B cell (primary cell): ENCODE results near the gene HTRA1. TPM values are rescaled to one million over a fixed set of nuclear protein-coding genes. Genes with fewer than 3 reads are reported as not detected.
A peak's percentile ranks its signal among the peaks of the same experiment; 100 is the strongest.

ENCODE experiments used
- ATAC-seq: fragments of 200-7000 bp; cut with Tn5 transposase; one replicate; pipeline ENCODE4 v1.10.0; 2021; ENCODE audit warnings: low read depth, mild to moderate bottlenecking, moderate number of reproducible peaks, moderate library complexity
- CTCF ChIA-PET: fragments of 350-600 bp; sonication (Branson Sonifier 250); formaldehyde crosslinking; loops from one replicate; lab custom pipeline; 2021; ENCODE audit warnings: antibody characterized with exemption, inconsistent platforms; lab: Charles Lee
- POLR2A ChIA-PET: fragments of 350-600 bp; sonication (Branson Sonifier 250); formaldehyde crosslinking; loops from one replicate; lab custom pipeline; 2021; ENCODE audit warnings: antibody characterized with exemption; lab: Charles Lee
- DNase-seq: peaks from one replicate; pipeline ENCODE4 v3.0.0; 2013
- H2AFZ ChIP-seq: 2 replicates; pipeline ENCODE4 v1.6.1; 2012; ENCODE audit warnings: mild to moderate bottlenecking, low read depth, low read length; ENCODE audit not compliant: insufficient read depth, poor library complexity, severe bottlenecking
- H3K27ac ChIP-seq, 2 donors: 1 replicate in 1 of 2; 2 replicates in 1 of 2; pipeline ENCODE4 v1.5.1; 2012 to 2013; ENCODE audit warnings: low read length in 2 of 2, mild to moderate bottlenecking in 2 of 2, moderate library complexity in 1 of 2
- H3K27me3 ChIP-seq, 4 experiments: fragments of 200-600 bp in 1 of 4; sonication (generic) in 1 of 4; replicated peaks in 1 of 4; 1 replicate in 2 of 4; 2 replicates in 2 of 4; pipeline versions ENCODE4 v1.6.1 to v1.7.0; 2013 to 2016; ENCODE audit warnings: low read length in 3 of 4, mild to moderate bottlenecking in 2 of 4, mixed read lengths in 1 of 4, moderate library complexity in 1 of 4; ENCODE audit not compliant: insufficient read depth in 4 of 4, control insufficient read depth in 3 of 4; ENCODE audit errors: control extremely low read depth in 1 of 4
- H3K36me3 ChIP-seq, 2 experiments: replicated peaks in 1 of 2; 1 replicate in 1 of 2; 2 replicates in 1 of 2; pipeline versions ENCODE4 v1.6.1 to v1.7.1; 2013; ENCODE audit warnings: low read length in 1 of 2; ENCODE audit not compliant: insufficient read depth in 2 of 2, control insufficient read depth in 1 of 2; ENCODE audit errors: control extremely low read depth in 1 of 2, extremely low read depth in 1 of 2
- H3K4me1 ChIP-seq, 2 donors: fragments of 200-600 bp in 1 of 2; sonication (generic) in 1 of 2; 1 replicate in 1 of 2; 2 replicates in 1 of 2; pipeline versions ENCODE4 v1.5.1 to v1.6.1; 2013 to 2017; ENCODE audit warnings: low read length in 2 of 2; ENCODE audit not compliant: control insufficient read depth in 2 of 2, insufficient read depth in 2 of 2
- H3K4me2 ChIP-seq: replicated peaks from 2 replicates; pipeline ENCODE3; 2012; ENCODE audit warnings: mild to moderate bottlenecking, low read depth, low read length; ENCODE audit not compliant: poor library complexity, severe bottlenecking
- H3K4me3 ChIP-seq, 5 experiments: fragments of 200-600 bp in 1 of 5; sonication (generic) in 1 of 5; 1 replicate in 3 of 5; 2 replicates in 2 of 5; pipeline versions ENCODE4 v1.5.1 to v1.7.0; 2011 to 2016; ENCODE audit warnings: low read length in 4 of 5, mild to moderate bottlenecking in 4 of 5, low read depth in 2 of 5, control low read depth in 1 of 5, moderate library complexity in 1 of 5; ENCODE audit not compliant: insufficient read depth in 1 of 5; ENCODE audit errors: control extremely low read depth in 1 of 5, extremely low read depth in 1 of 5
- H3K79me2 ChIP-seq: fragments of 200-600 bp; sonication (generic); one replicate; pipeline ENCODE4 v1.6.0; 2016; ENCODE audit warnings: low read length; ENCODE audit not compliant: control insufficient read depth, insufficient read depth
- H3K9ac ChIP-seq: fragments of 200-600 bp; sonication (generic); 2 replicates; pipeline ENCODE4 v1.6.1; 2017; ENCODE audit warnings: mild to moderate bottlenecking, low read length, moderate library complexity
- H3K9me3 ChIP-seq, 3 donors: one replicate each; pipeline versions ENCODE4 v1.6.1 to v1.7.1; 2013; ENCODE audit warnings: low read length in 2 of 3; ENCODE audit not compliant: control insufficient read depth in 2 of 3, insufficient read depth in 1 of 3; ENCODE audit errors: control extremely low read depth in 1 of 3
- H4K20me1 ChIP-seq: 2 replicates; pipeline ENCODE4 v1.6.0; 2012; ENCODE audit warnings: mild to moderate bottlenecking, low read length; ENCODE audit not compliant: insufficient read depth, control insufficient read depth, poor library complexity, severe bottlenecking
- H3K27ac Mint-ChIP-seq: one replicate; pipeline ENCODE4 v1.8.0; 2021; ENCODE audit warnings: mixed read lengths
- H3K27me3 Mint-ChIP-seq: one replicate; pipeline ENCODE4 v1.8.0; 2021; ENCODE audit warnings: mixed read lengths
- H3K4me1 Mint-ChIP-seq: one replicate; pipeline ENCODE4 v1.8.0; 2021; ENCODE audit warnings: mixed read lengths
- H3K4me3 Mint-ChIP-seq: one replicate; pipeline ENCODE4 v1.8.0; 2021; ENCODE audit warnings: mixed read lengths
- H3K9me3 Mint-ChIP-seq: one replicate; pipeline ENCODE4 v1.8.0; 2022; ENCODE audit warnings: mixed read lengths; ENCODE audit not compliant: insufficient read depth
- CTCF ChIP-seq: fragments of 200-600 bp; IDR thresholded peaks from one replicate; pipeline ENCODE4 v1.8.0; 2022; ENCODE audit warnings: antibody characterized with exemption, mild to moderate bottlenecking
- EZH2 ChIP-seq: IDR thresholded peaks from 2 replicates; pipeline ENCODE4 v1.6.1; 2012; ENCODE audit warnings: borderline replicate concordance, low read depth, mild to moderate bottlenecking, moderate library complexity, low read length; ENCODE audit not compliant: insufficient read depth, poor library complexity, severe bottlenecking
- WGBS: methylation state at CpG from one replicate; pipeline ENCODE4 v1.1.5; 2013; ENCODE audit warnings: missing lambda C conversion rate; ENCODE audit not compliant: insufficient coverage; 5-methylcytosine and 5-hydroxymethylcytosine counted together
- intact Hi-C: fragments of 100-400 bp; cut with micrococcal nuclease; formaldehyde crosslinking; loops from one replicate; pipeline ENCODE4 v1.10.0; 2022
- polyA plus RNA-seq: library from polyadenylated mRNA; depleted of rRNA; stranded (reverse); fragments of >200 nt; gene quantifications from 2 replicates; pipeline ENCODE4 v1.2.3, GENCODE V29; 2012
- total RNA-seq, 2 donors: library from RNA; stranded (reverse); fragments of 120-200 nt in 1 of 2; gene quantifications; 1 replicate in 1 of 2; 2 replicates in 1 of 2; pipeline versions ENCODE4 v1.2.3 to v1.2.4, GENCODE V29; 2013 to 2022

Gene HTRA1
- total and polyA plus RNA-seq, 2 donors (not counting 1 experiment from before 2014, with no cell fraction given), result not detected

- no peaks in the 10 kb centered on the region for H3K27me3 ChIP-seq
- no peaks in the 10 kb centered on the region for H3K79me2 ChIP-seq
- TF ChIP-seq EZH2 (no peak), CTCF (no peak)
- no peak overlapping the region for H3K4me2 ChIP-seq
- DNase-seq, result peak; percentile 9
- H3K4me1 ChIP-seq, result peaks cover 34 to 74% of the 10 kb centered on the region in 2 donors
- H2AFZ ChIP-seq, result no peak overlapping the region
- H4K20me1 ChIP-seq, result no peaks in the 10 kb centered on the region
- peaks cover 0 to 4% (median 3%) of the 10 kb centered on the region in 3 donors for H3K9me3 ChIP-seq
- H3K4me3 ChIP-seq, result no peak overlapping the region
- no peak for ATAC-seq
- Mint-ChIP-seq H3K27ac (peak overlapping the region; percentile 69), H3K9me3 (no peaks in the 10 kb centered on the region), H3K27me3 (no peaks in the 10 kb centered on the region), H3K4me3 (peak overlapping the region; percentile 24), H3K4me1 (peaks cover 67% of the 10 kb centered on the region)
- 85% methylated on average over 1 of the region's 3 CpGs for WGBS
- H3K27ac ChIP-seq, result peak overlapping the region in 1 of 2 donors; percentile 42
- ChIA-PET CTCF (interaction anchor here (1.1 to 1.2 kb wide), 2 partner anchors 14 to 122 kb away, joined by 5 read pairs; no protein-coding TSS in a partner anchor), POLR2A (no interaction called here)
- intact Hi-C loops, result loop anchor here (5.0 kb wide), 1 partner anchor 44 kb away; no protein-coding TSS in a partner anchor
- H3K36me3 ChIP-seq, result peaks cover 0 to 3% of the 10 kb centered on the region in 2 experiments
- no peak overlapping the region for H3K9ac ChIP-seq
Observed at GRCh38 chr10:122421054-122421625, 40.2 kb upstream of the HTRA1 start.

GRCh38 chr10:122421742-122422141 lies 39.6 kb upstream of the HTRA1 start:
- Histone ChIP-seq H4K20me1 (no peaks in the 10 kb centered on the region), H3K4me1 (peaks cover 31 to 74% of the 10 kb centered on the region in 2 donors), H3K9me3 (peaks cover 0 to 5% (median 3%) of the 10 kb centered on the region in 3 donors), H3K9ac (no peak overlapping the region), H3K79me2 (no peaks in the 10 kb centered on the region), H3K36me3 (no peaks in the 10 kb centered on the region), H3K27ac (peak overlapping the region in 1 of 2 donors; percentile 75), H3K27me3 (no peaks in the 10 kb centered on the region), H3K4me2 (peak overlapping the region; percentile 41), H2AFZ (no peak overlapping the region), H3K4me3 (no peak overlapping the region)
- ATAC-seq (no peak), DNase-seq (no peak)
- no peaks in the 10 kb centered on the region for H3K9me3 Mint-ChIP-seq
- CTCF ChIA-PET, result interaction anchor here (1.1 to 1.2 kb wide), 2 partner anchors 13 to 123 kb away, joined by 5 read pairs; no protein-coding TSS in a partner anchor
- no peak overlapping the region for H3K4me3 Mint-ChIP-seq
- peaks cover 64% of the 10 kb centered on the region for H3K4me1 Mint-ChIP-seq
- intact Hi-C loops, result loop anchor here (5.0 kb wide), 1 partner anchor 44 kb away; no protein-coding TSS in a partner anchor
- H3K27ac Mint-ChIP-seq, result peak overlapping the region; percentile 39
- no peaks in the 10 kb centered on the region for H3K27me3 Mint-ChIP-seq
- TF ChIP-seq EZH2, result no peak
- no peak for TF ChIP-seq CTCF
- POLR2A ChIA-PET, result no interaction called here
